Measurements from ENCODE around the gene NUDT16L1.

DNA sequence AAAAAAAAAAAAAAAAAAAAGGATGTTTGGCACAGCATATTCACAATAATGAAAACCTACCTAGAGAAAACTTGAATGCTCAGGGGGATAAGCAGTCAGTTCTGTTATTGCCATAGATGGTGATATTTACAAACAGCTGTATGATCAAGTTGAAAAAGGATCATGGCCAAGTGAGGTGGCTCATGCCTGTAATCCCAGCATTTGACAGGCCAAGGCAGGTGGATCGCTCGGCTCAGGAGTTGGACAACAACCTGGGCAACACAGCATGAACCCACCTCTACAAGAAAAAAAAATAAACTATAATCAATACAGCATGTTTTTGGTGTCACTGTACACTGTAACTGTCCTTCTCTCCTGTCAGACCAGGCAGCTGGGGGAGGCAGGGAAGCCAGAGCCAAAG, 21.6 kb downstream of the NUDT16L1 start:
- TF ChIP-seq, protein P1, sequence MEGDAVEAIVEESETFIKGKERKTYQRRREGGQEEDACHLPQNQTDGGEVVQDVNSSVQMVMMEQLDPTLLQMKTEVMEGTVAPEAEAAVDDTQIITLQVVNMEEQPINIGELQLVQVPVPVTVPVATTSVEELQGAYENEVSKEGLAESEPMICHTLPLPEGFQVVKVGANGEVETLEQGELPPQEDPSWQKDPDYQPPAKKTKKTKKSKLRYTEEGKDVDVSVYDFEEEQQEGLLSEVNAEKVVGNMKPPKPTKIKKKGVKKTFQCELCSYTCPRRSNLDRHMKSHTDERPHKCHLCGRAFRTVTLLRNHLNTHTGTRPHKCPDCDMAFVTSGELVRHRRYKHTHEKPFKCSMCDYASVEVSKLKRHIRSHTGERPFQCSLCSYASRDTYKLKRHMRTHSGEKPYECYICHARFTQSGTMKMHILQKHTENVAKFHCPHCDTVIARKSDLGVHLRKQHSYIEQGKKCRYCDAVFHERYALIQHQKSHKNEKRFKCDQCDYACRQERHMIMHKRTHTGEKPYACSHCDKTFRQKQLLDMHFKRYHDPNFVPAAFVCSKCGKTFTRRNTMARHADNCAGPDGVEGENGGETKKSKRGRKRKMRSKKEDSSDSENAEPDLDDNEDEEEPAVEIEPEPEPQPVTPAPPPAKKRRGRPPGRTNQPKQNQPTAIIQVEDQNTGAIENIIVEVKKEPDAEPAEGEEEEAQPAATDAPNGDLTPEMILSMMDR (IDR thresholded peaks at IDR 0.05) = no peak
- no peak for TF ChIP-seq POLR2A (IDR thresholded peaks at IDR 0.05)

Measured in transverse colon (tissue), 3 donors.